HepG2 (cell line): ENCODE results near the gene DNAJC9. TPM values are rescaled to one million over a fixed set of nuclear protein-coding genes. Genes with fewer than 3 reads are reported as not detected.
A peak's percentile ranks its signal among the peaks of the same experiment; 100 is the strongest.

Experiments used
- ATAC-seq: fragments of 200-7000 bp; cut with Tn5 transposase; 3 replicates; pipeline ENCODE4 v1.9.1; 2020; ENCODE audit warnings: mild to moderate bottlenecking, moderate library complexity
- BruUV-seq: library from RNA; stranded (reverse); fragments of 400-500 nt; replicated peaks from 2 replicates; lab custom pipeline; 2021; lab: Mats Ljungman, UMichigan
- CTCF ChIA-PET: fragments of 300-600 bp; formaldehyde crosslinking; extraction: SDS; loops from one replicate; lab custom pipeline; 2021; ENCODE audit warnings: low total read pairs, inconsistent platforms, low intra/inter-chr PET ratio; lab: Yijun Ruan, JAX
- POLR2A ChIA-PET: fragments of 350-600 bp; sonication (Branson Sonifier 250); formaldehyde crosslinking; loops from one replicate; lab custom pipeline; 2020; ENCODE audit warnings: antibody characterized with exemption, inconsistent platforms; lab: Yijun Ruan, JAX
- DNase-seq: peaks from one replicate; pipeline ENCODE4 v3.0.0-alpha.2; 2015; ENCODE audit warnings: low spot score
- FAIRE-seq: peaks from 3 replicates; lab custom pipeline; 2011; peaks lifted over from hg19 to GRCh38; lab: Jason Lieb, UNC
- H2AFZ ChIP-seq: one replicate; pipeline ENCODE4 v1.6.1; 2011; ENCODE audit warnings: low read length, inconsistent platforms
- H3K27ac ChIP-seq: fragments of 300-600 bp; 3 replicates; pipeline ENCODE4 v1.8.0; 2011; ENCODE audit warnings: mixed run types, mild to moderate bottlenecking, mixed read lengths, low read length, inconsistent platforms; ENCODE audit not compliant: insufficient read depth; ENCODE audit errors: extremely low read length
- H3K27me3 ChIP-seq, 2 experiments: fragments of 200-600 bp in 1 of 2; 2 replicates in 1 of 2; 3 replicates in 1 of 2; pipeline versions ENCODE4 v1.6.0 to v1.8.0; 2011; ENCODE audit warnings: low read length in 2 of 2, mild to moderate bottlenecking in 2 of 2, moderate library complexity in 2 of 2, inconsistent platforms in 1 of 2; ENCODE audit not compliant: insufficient read depth in 2 of 2, control insufficient read depth in 1 of 2
- H3K36me3 ChIP-seq, 2 experiments: fragments of 200-600 bp in 1 of 2; replicated peaks in 1 of 2; 2 replicates in 1 of 2; 3 replicates in 1 of 2; pipeline versions ENCODE4 v1.5.1 to v1.8.0; 2011; ENCODE audit warnings: low read length in 2 of 2, inconsistent platforms in 1 of 2; ENCODE audit not compliant: insufficient read depth in 2 of 2, control insufficient read depth in 1 of 2
- H3K4me1 ChIP-seq: 2 replicates; pipeline ENCODE4 v1.5.1; 2012; ENCODE audit warnings: low read length, inconsistent platforms; ENCODE audit not compliant: insufficient read depth
- H3K4me2 ChIP-seq: 2 replicates; pipeline ENCODE4 v1.6.0; 2011; ENCODE audit warnings: low read depth, low read length, inconsistent platforms
- H3K4me3 ChIP-seq, 3 experiments: fragments of 200-600 bp in 1 of 3; sonication (generic), shearing (Covaris generic) in 1 of 3; replicated peaks in 1 of 3; 2 replicates each; pipeline ENCODE4 v1.5.1; 2011 to 2016; ENCODE audit warnings: low read length in 3 of 3, inconsistent platforms in 2 of 3, low read depth in 2 of 3, mild to moderate bottlenecking in 2 of 3, control low read depth in 1 of 3, mixed read lengths in 1 of 3; ENCODE audit not compliant: insufficient read depth in 1 of 3
- H3K79me2 ChIP-seq: one replicate; pipeline ENCODE4 v1.6.1; 2011; ENCODE audit warnings: low read length, inconsistent platforms; ENCODE audit not compliant: insufficient read depth
- H3K9ac ChIP-seq: 2 replicates; pipeline ENCODE4 v1.6.0; 2011; ENCODE audit warnings: mild to moderate bottlenecking, low read depth, low read length, inconsistent platforms; ENCODE audit not compliant: insufficient read depth
- H3K9me3 ChIP-seq: 2 replicates; pipeline ENCODE4 v1.5.1; 2012; ENCODE audit warnings: mild to moderate bottlenecking, low read length
- H4K20me1 ChIP-seq: 2 replicates; pipeline ENCODE4 v1.6.0; 2011; ENCODE audit warnings: inconsistent platforms, mild to moderate bottlenecking, low read length, moderate library complexity; ENCODE audit not compliant: insufficient read depth
- HNRNPUL1 ChIP-seq: fragments of 200-400 bp; formaldehyde crosslinking; IDR thresholded peaks from 2 replicates; pipeline ENCODE4 v1.6.1; 2017; ENCODE audit warnings: low read depth, mild to moderate bottlenecking, low read length, moderate library complexity
- MAFG ChIP-seq: sonication (generic); formaldehyde crosslinking; IDR thresholded peaks from 2 replicates; pipeline ENCODE4 v1.5.1; 2020; ENCODE audit warnings: mild to moderate bottlenecking, missing genetic modification reagents
- MXD4 ChIP-seq: IDR thresholded peaks from 2 replicates; pipeline ENCODE4 v1.6.1; 2016; ENCODE audit warnings: mild to moderate bottlenecking, missing biosample characterization, missing genetic modification reagents
- ONECUT2 ChIP-seq: sonication (generic); formaldehyde crosslinking; IDR thresholded peaks from 2 replicates; pipeline ENCODE4 v1.4.0; 2020; ENCODE audit warnings: missing genetic modification reagents
- SSRP1 ChIP-seq: IDR thresholded peaks from 2 replicates; pipeline ENCODE4 v1.6.1; 2016; ENCODE audit warnings: control low read depth
- THYN1 ChIP-seq: sonication (generic); formaldehyde crosslinking; IDR thresholded peaks from 2 replicates; pipeline ENCODE4 v1.8.1; 2023; ENCODE audit warnings: low read depth, mild to moderate bottlenecking, moderate library complexity, missing genetic modification reagents, borderline replicate concordance
- ZNF530 ChIP-seq: sonication (generic); formaldehyde crosslinking; IDR thresholded peaks from 2 replicates; pipeline ENCODE4 v1.5.0; 2020; ENCODE audit warnings: low read depth, mild to moderate bottlenecking, missing genetic modification reagents
- ZNF570 ChIP-seq: sonication (generic); formaldehyde crosslinking; IDR thresholded peaks from 2 replicates; pipeline ENCODE4 v1.4.0; 2020; ENCODE audit warnings: mild to moderate bottlenecking, missing genetic modification reagents, borderline replicate concordance
- ZNF616 ChIP-seq: sonication (generic); formaldehyde crosslinking; IDR thresholded peaks from 2 replicates; pipeline ENCODE4 v1.5.0; 2020; ENCODE audit warnings: low read depth, mild to moderate bottlenecking, missing genetic modification reagents
- WGBS: methylation state at CpG from one replicate; pipeline ENCODE4 v1.1.6; 2017; ENCODE audit warnings: low lambda C conversion rate; 5-methylcytosine and 5-hydroxymethylcytosine counted together
- in situ Hi-C: cut with HindIII; loops from 2 replicates; pipeline ENCODE4 v1.10.0; 2017; ENCODE audit warnings: low pct_unique_long_range_greater_than_20kb; ENCODE audit not compliant: extremely low pct_ligation_motif_present
- intact Hi-C: fragments of 100-400 bp; cut with micrococcal nuclease; formaldehyde crosslinking; loops from one replicate; pipeline ENCODE4 v1.10.0; 2022; ENCODE audit not compliant: unreplicated experiment
- polyA plus RNA-seq, 8 experiments: library from polyadenylated mRNA; depleted of rRNA in 3 of 8; stranded (reverse) in 7 of 8; unstranded in 1 of 8; fragments of >200 nt; fragmentation: Illumina TruSeq in 4 of 8; extraction: Trizol in 4 of 8; gene quantifications; 2 replicates each; pipeline versions ENCODE4 v1.2.1 to v1.2.3, GENCODE V29; 2011 to 2016; ENCODE audit warnings: low read depth in 4 of 8, missing spikeins in 1 of 8, mixed read lengths in 1 of 8; ENCODE audit not compliant: insufficient read depth in 1 of 8
- total RNA-seq, 5 experiments: library from RNA; depleted of rRNA; stranded (reverse); fragments of >200 nt; fragmentation: Illumina TruSeq; extraction: Trizol; gene quantifications; 2 replicates each; pipeline ENCODE4 v1.2.3, GENCODE V29; 2016; ENCODE audit warnings: low read depth in 1 of 5
- TF ChIP-seq, protein P1 (sequence below): IDR thresholded peaks from 2 replicates; pipeline ENCODE4 v1.6.1; 2016; ENCODE audit warnings: missing compliant biosample characterization, missing genetic modification reagents, borderline replicate concordance
- TF ChIP-seq, protein P2 (sequence below): sonication (generic); formaldehyde crosslinking; IDR thresholded peaks from 2 replicates; pipeline ENCODE4 v1.4.0; 2020; ENCODE audit warnings: low read depth, mild to moderate bottlenecking, missing genetic modification reagents
- TF ChIP-seq, protein P3 (sequence below): IDR thresholded peaks from 2 replicates; pipeline ENCODE4 v1.6.1; 2016; ENCODE audit warnings: missing genetic modification reagents, missing compliant biosample characterization
- TF ChIP-seq, protein P4 (sequence below): IDR thresholded peaks from 2 replicates; pipeline ENCODE4 v1.6.1; 2018; ENCODE audit warnings: missing genetic modification reagents

Gene DNAJC9
- total and polyA plus RNA-seq, 2 of the 13 experiments (the other 11 are each of a cell fraction or from before 2014, with no cell fraction given) = 15.9 to 60.3 TPM

DNA sequence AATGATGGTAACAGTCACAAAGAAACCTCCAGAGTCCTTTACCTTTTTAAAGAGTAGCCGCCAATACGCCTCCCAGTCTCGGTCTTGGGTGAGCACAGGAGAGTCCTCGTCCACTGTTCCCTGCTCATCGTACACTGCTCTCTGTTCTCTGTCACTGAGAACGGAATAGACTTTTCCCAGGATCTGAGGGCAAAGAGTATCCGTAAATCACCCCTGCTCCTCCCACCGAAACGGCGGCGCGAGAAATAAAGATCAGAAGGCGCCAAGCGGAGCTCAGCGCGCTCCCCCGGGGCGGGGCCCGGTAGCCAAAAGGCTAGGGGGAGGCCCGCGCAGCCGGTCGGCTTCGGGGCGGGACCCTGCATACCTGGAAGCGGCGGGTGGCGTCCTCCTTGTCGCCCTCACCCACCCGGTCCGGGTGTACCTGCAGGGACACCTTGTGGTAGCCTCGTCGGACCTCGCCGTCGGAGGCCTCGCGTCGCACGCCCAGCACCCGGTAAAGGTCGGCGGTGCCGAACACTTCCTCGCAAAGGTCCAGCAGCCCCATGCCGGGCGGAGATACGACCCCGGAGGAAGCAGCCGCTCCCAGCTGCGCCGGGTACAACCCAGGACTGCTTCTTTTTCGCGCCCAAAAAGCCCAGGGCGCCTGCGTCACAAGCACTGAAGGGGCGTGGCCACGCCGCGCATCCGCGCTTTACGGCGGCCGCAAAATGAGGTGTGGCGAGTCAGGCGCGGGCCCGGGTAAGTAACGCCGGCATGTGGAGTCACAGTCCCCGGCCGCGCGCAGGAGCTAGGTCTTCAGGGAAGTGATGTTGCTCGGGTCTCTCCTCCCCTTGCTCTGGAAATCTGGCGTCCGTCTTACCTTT lies at the start of gene DNAJC9 (continued):
- TF ChIP-seq, protein P1, sequence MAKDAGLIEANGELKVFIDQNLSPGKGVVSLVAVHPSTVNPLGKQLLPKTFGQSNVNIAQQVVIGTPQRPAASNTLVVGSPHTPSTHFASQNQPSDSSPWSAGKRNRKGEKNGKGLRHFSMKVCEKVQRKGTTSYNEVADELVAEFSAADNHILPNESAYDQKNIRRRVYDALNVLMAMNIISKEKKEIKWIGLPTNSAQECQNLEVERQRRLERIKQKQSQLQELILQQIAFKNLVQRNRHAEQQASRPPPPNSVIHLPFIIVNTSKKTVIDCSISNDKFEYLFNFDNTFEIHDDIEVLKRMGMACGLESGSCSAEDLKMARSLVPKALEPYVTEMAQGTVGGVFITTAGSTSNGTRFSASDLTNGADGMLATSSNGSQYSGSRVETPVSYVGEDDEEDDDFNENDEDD (CRISPR knock-in tag) = peak; percentile 95
- TF ChIP-seq ONECUT2 (CRISPR knock-in tag) = peak; percentile 26
- no peak for TF ChIP-seq SSRP1 (CRISPR knock-in tag)
- TF ChIP-seq MXD4 = peak; percentile 92
- TF ChIP-seq ZNF530 (CRISPR knock-in tag) = no peak
- TF ChIP-seq, protein P2, sequence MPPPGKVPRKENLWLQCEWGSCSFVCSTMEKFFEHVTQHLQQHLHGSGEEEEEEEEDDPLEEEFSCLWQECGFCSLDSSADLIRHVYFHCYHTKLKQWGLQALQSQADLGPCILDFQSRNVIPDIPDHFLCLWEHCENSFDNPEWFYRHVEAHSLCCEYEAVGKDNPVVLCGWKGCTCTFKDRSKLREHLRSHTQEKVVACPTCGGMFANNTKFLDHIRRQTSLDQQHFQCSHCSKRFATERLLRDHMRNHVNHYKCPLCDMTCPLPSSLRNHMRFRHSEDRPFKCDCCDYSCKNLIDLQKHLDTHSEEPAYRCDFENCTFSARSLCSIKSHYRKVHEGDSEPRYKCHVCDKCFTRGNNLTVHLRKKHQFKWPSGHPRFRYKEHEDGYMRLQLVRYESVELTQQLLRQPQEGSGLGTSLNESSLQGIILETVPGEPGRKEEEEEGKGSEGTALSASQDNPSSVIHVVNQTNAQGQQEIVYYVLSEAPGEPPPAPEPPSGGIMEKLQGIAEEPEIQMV (CRISPR knock-in tag) = no peak; the same call in none of the 2 replicates
- peak; percentile 81; the same call in 1 of the 2 replicates for TF ChIP-seq ZNF616

DNA sequence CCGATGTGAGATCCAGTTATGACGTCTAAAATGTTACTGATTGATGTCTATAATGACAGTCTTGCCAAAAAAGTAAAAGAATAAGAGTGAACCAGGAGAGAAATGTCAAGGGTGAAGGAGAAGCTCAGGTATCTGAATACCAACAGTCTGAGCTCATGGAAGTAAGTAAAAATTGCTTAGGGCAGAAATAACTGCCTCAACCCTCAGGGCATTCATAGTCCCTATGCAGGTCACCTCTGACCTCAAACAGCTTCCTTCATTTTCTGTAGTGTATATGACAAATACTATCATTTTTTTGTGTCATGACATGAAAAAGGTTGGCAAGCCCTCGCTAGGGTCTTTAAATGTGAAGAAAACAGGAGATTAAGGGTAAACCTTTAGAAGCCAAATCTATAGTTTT lies 46.4 kb upstream of the DNAJC9 start:
- H2AFZ ChIP-seq = no peak overlapping the region
- no peaks in the 10 kb centered on the region for H3K79me2 ChIP-seq
- no peak overlapping the region for H3K27ac ChIP-seq
- POLR2A ChIA-PET = no interaction called here
- TF ChIP-seq THYN1 (CRISPR knock-in tag) = no peak
- TF ChIP-seq HNRNPUL1 = no peak
- TF ChIP-seq MAFG (CRISPR knock-in tag) = no peak
- TF ChIP-seq, protein P3, sequence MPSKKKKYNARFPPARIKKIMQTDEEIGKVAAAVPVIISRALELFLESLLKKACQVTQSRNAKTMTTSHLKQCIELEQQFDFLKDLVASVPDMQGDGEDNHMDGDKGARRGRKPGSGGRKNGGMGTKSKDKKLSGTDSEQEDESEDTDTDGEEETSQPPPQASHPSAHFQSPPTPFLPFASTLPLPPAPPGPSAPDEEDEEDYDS (CRISPR knock-in tag) = no peak
- TF ChIP-seq, protein P4, sequence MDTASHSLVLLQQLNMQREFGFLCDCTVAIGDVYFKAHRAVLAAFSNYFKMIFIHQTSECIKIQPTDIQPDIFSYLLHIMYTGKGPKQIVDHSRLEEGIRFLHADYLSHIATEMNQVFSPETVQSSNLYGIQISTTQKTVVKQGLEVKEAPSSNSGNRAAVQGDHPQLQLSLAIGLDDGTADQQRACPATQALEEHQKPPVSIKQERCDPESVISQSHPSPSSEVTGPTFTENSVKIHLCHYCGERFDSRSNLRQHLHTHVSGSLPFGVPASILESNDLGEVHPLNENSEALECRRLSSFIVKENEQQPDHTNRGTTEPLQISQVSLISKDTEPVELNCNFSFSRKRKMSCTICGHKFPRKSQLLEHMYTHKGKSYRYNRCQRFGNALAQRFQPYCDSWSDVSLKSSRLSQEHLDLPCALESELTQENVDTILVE (CRISPR knock-in tag) = no peak
- no peak for TF ChIP-seq ZNF570
- ATAC-seq = no peak
- no peaks in the 10 kb centered on the region for H3K36me3 ChIP-seq
- no peak overlapping the region for H3K4me3 ChIP-seq
- CTCF ChIA-PET = no interaction called here
- in situ Hi-C loops (no loop called here), intact Hi-C loops (no loop called here)
- H3K27me3 ChIP-seq = no peaks in the 10 kb centered on the region
- no peaks in the 10 kb centered on the region for H3K9me3 ChIP-seq
- WGBS = 1% methylated on average over 3 of the region's 3 CpGs
- no peaks in the 10 kb centered on the region for H4K20me1 ChIP-seq
- BruUV-seq = no TSS peak
- FAIRE-seq = no peak
- no peak overlapping the region for H3K4me2 ChIP-seq
- H3K9ac ChIP-seq = no peak overlapping the region
- H3K4me1 ChIP-seq = no peaks in the 10 kb centered on the region
- DNase-seq = no peak
